HEK293 (cell line): ENCODE results near the gene ANO7.

Source experiments
- CTCF ChIA-PET: fragments of 350-600 bp; formaldehyde crosslinking; extraction: SDS; loops from one replicate; lab custom pipeline; 2021; ENCODE audit warnings: antibody characterized with exemption; lab: Yijun Ruan, JAX
- POLR2A ChIA-PET: fragments of 300-600 bp; formaldehyde crosslinking; extraction: SDS; loops from one replicate; lab custom pipeline; 2020; ENCODE audit warnings: antibody characterized with exemption, inconsistent platforms; lab: Yijun Ruan, JAX
- H3K27ac ChIP-seq: fragments of 200-500 bp; sonication (Bioruptor generic); 2 replicates; pipeline ENCODE4 v1.5.1; 2014; ENCODE audit warnings: low read depth, low read length, control low read depth, inconsistent platforms; ENCODE audit errors: extremely low read depth
- H3K36me3 ChIP-seq, 2 experiments: fragments of 200-500 bp in 1 of 2; sonication (Bioruptor generic) in 1 of 2; 1 replicate in 1 of 2; 2 replicates in 1 of 2; pipeline ENCODE4 v1.5.1; 2014 to 2017; ENCODE audit warnings: inconsistent platforms in 2 of 2, low read length in 2 of 2; ENCODE audit not compliant: control insufficient read depth in 2 of 2, insufficient read depth in 1 of 2
- H3K4me1 ChIP-seq: fragments of 200-500 bp; sonication (Bioruptor generic); 2 replicates; pipeline ENCODE4 v1.5.1; 2014; ENCODE audit warnings: mild to moderate bottlenecking, low read length, inconsistent platforms; ENCODE audit not compliant: control insufficient read depth, insufficient read depth
- H3K4me3 ChIP-seq: 2 replicates; pipeline ENCODE4 v1.5.1; 2011; ENCODE audit warnings: low read depth, mild to moderate bottlenecking, control low read depth, low read length, moderate library complexity
- H3K9me3 ChIP-seq: fragments of 200-500 bp; sonication (Bioruptor generic); 2 replicates; pipeline ENCODE4 v1.5.1; 2014; ENCODE audit warnings: low read depth, low read length, inconsistent platforms; ENCODE audit not compliant: control insufficient read depth, insufficient read depth
- KLF1 ChIP-seq: fragments of 450-650 bp; formaldehyde crosslinking; IDR thresholded peaks from 2 replicates; pipeline ENCODE4 v1.5.1; 2016; ENCODE audit warnings: missing biosample characterization, missing genetic modification characterization
- KLF8 ChIP-seq: fragments of 450-650 bp; formaldehyde crosslinking; IDR thresholded peaks from 2 replicates; pipeline ENCODE4 v1.5.1; 2016; ENCODE audit warnings: missing biosample characterization, missing genetic modification characterization
- OVOL3 ChIP-seq: fragments of 450-650 bp; formaldehyde crosslinking; IDR thresholded peaks from 2 replicates; pipeline ENCODE4 v1.5.1; 2016; ENCODE audit warnings: missing biosample characterization, missing genetic modification characterization
- REST ChIP-seq: fragments of 450-650 bp; formaldehyde crosslinking; IDR thresholded peaks from 2 replicates; pipeline ENCODE4 v1.5.1; 2016; ENCODE audit warnings: missing biosample characterization, missing genetic modification characterization
- SCRT1 ChIP-seq: fragments of 450-650 bp; formaldehyde crosslinking; IDR thresholded peaks from 2 replicates; pipeline ENCODE4 v1.5.1; 2016; ENCODE audit warnings: missing biosample characterization, missing genetic modification characterization, borderline replicate concordance
- SP7 ChIP-seq: fragments of 450-650 bp; formaldehyde crosslinking; IDR thresholded peaks from 2 replicates; pipeline ENCODE4 v1.5.1; 2016; ENCODE audit warnings: missing biosample characterization, missing genetic modification characterization
- ZEB2 ChIP-seq: fragments of 450-650 bp; formaldehyde crosslinking; IDR thresholded peaks from 2 replicates; pipeline ENCODE4 v1.5.1; 2016; ENCODE audit warnings: missing biosample characterization, missing genetic modification characterization
- ZNF248 ChIP-seq: fragments of 450-650 bp; formaldehyde crosslinking; IDR thresholded peaks from 2 replicates; pipeline ENCODE4 v1.5.1; 2017; ENCODE audit warnings: missing biosample characterization, missing genetic modification characterization
- ZNF350 ChIP-seq: fragments of 450-650 bp; formaldehyde crosslinking; IDR thresholded peaks from 2 replicates; pipeline ENCODE4 v1.5.0; 2017; ENCODE audit warnings: missing biosample characterization, mild to moderate bottlenecking, missing genetic modification characterization
- ZNF398 ChIP-seq: fragments of 450-650 bp; formaldehyde crosslinking; IDR thresholded peaks from 2 replicates; pipeline ENCODE4 v1.5.1; 2017; ENCODE audit warnings: missing biosample characterization, missing genetic modification characterization
- ZNF473 ChIP-seq: fragments of 450-650 bp; formaldehyde crosslinking; IDR thresholded peaks from 2 replicates; pipeline ENCODE4 v1.5.1; 2017; ENCODE audit warnings: missing biosample characterization, missing genetic modification characterization
- ZNF488 ChIP-seq: fragments of 450-650 bp; formaldehyde crosslinking; IDR thresholded peaks from 2 replicates; pipeline ENCODE4 v1.5.1; 2016; ENCODE audit warnings: missing biosample characterization, missing genetic modification characterization
- ZNF580 ChIP-seq: fragments of 450-650 bp; formaldehyde crosslinking; IDR thresholded peaks from 2 replicates; pipeline ENCODE4 v1.5.1; 2016; ENCODE audit warnings: missing biosample characterization, missing genetic modification characterization
- ZNF626 ChIP-seq: fragments of 450-650 bp; sonication (Bioruptor Pico); formaldehyde crosslinking; IDR thresholded peaks from 2 replicates; pipeline ENCODE4 v1.5.1; 2018; ENCODE audit warnings: missing biosample characterization, missing genetic modification characterization, inconsistent platforms
- ZNF639 ChIP-seq: fragments of 450-650 bp; formaldehyde crosslinking; IDR thresholded peaks from 2 replicates; pipeline ENCODE4 v1.5.1; 2016; ENCODE audit warnings: missing biosample characterization, missing genetic modification characterization
- ZNF670 ChIP-seq: fragments of 450-650 bp; formaldehyde crosslinking; IDR thresholded peaks from 2 replicates; pipeline ENCODE4 v1.5.1; 2016; ENCODE audit warnings: missing biosample characterization, missing genetic modification characterization, low read depth
- ZNF768 ChIP-seq: fragments of 450-650 bp; formaldehyde crosslinking; IDR thresholded peaks from 2 replicates; pipeline ENCODE4 v1.5.1; 2018; ENCODE audit warnings: missing biosample characterization, mild to moderate bottlenecking, missing genetic modification characterization
- ZSCAN30 ChIP-seq: fragments of 450-650 bp; IDR thresholded peaks from 2 replicates; pipeline ENCODE4 v1.5.1; 2018; ENCODE audit warnings: missing biosample characterization, mild to moderate bottlenecking, missing genetic modification characterization, moderate library complexity
- ZSCAN4 ChIP-seq: fragments of 450-650 bp; formaldehyde crosslinking; IDR thresholded peaks from 2 replicates; pipeline ENCODE4 v1.5.1; 2017; ENCODE audit warnings: missing biosample characterization, missing genetic modification characterization
- ZXDB ChIP-seq: fragments of 450-650 bp; formaldehyde crosslinking; IDR thresholded peaks from 2 replicates; pipeline ENCODE4 v1.5.1; 2016; ENCODE audit warnings: missing biosample characterization, missing genetic modification characterization

The ANO7 gene

GRCh38 chr2:241228081-241228859 lies 39.8 kb downstream of the ANO7 start (continued):
- no peak for TF ChIP-seq ZNF670 (tag by site-specific recombination)
- TF ChIP-seq OVOL3 (tag by site-specific recombination), result no peak
- no peak for TF ChIP-seq ZSCAN30 (tag by site-specific recombination)
- no peak for TF ChIP-seq ZEB2 (tag by site-specific recombination)
- TF ChIP-seq SP7 (tag by site-specific recombination), result no peak
- no peak for TF ChIP-seq ZNF398 (tag by site-specific recombination)
- no peak for TF ChIP-seq ZSCAN4

GRCh38 chr2:241228860-241229516 lies 40.5 kb downstream of the ANO7 start:
- Histone ChIP-seq H3K4me3 (no peak overlapping the region), H3K9me3 (no peaks in the 10 kb centered on the region), H3K4me1 (no peaks in the 10 kb centered on the region), H3K27ac (no peak overlapping the region), H3K36me3 (peaks cover 11 to 88% of the 10 kb centered on the region in 2 experiments; a peak in 2 of 3 replicates)
- ChIA-PET POLR2A (interaction anchor here (0.6 kb wide), 1 partner anchor 79 kb away, joined by 3 read pairs; the partner anchor contains the start of gene PPP1R7), CTCF (no interaction called here)
- TF ChIP-seq ZNF473 (no peak), ZNF580 (no peak), ZNF488 (tag by site-specific recombination) (no peak), ZNF350 (tag by site-specific recombination) (no peak)

GRCh38 chr2:241229563-241230401 lies 41.3 kb downstream of the ANO7 start:
- H3K4me1 ChIP-seq, result no peaks in the 10 kb centered on the region
- no peaks in the 10 kb centered on the region for H3K9me3 ChIP-seq
- peaks cover 11 to 96% of the 10 kb centered on the region in 2 experiments; a peak in 2 of 3 replicates for H3K36me3 ChIP-seq
- H3K27ac ChIP-seq, result no peak overlapping the region
- ChIA-PET POLR2A (interaction anchor here (1.4 kb wide), 1 partner anchor 128 kb away, joined by 3 read pairs; the partner anchor contains the start of gene MTERF4), CTCF (no interaction called here)
- H3K4me3 ChIP-seq, result no peak overlapping the region
- no peak for TF ChIP-seq SCRT1 (tag by site-specific recombination)
- TF ChIP-seq ZNF248 (tag by site-specific recombination), result no peak
- no peak for TF ChIP-seq ZNF768 (tag by site-specific recombination)
- TF ChIP-seq REST (tag by site-specific recombination), result no peak
- no peak for TF ChIP-seq ZNF626
- no peak for TF ChIP-seq ZXDB (tag by site-specific recombination)
- no peak for TF ChIP-seq KLF8 (tag by site-specific recombination)
- TF ChIP-seq KLF1, result no peak
- no peak for TF ChIP-seq ZNF639
- TF ChIP-seq ZNF488 (tag by site-specific recombination), result no peak
